HG03139 (cell line): ENCODE data around the gene FAM240B.

Experiments
- ATAC-seq: cut with Tn5 transposase; IDR thresholded peaks from one replicate; pipeline ENCODE4 v1.9.1; 2021; ENCODE audit not compliant: unreplicated experiment

The FAM240B gene

GRCh38 chr9:38670542-38671371 is 49.2 kb downstream of the FAM240B start:
- ATAC-seq = no peak

GRCh38 chr9:38668791-38669466 is 51.0 kb downstream of the FAM240B start:
- no peak for ATAC-seq

- no peak for ATAC-seq
Observed at GRCh38 chr9:38662763-38663593, 57.0 kb downstream of the FAM240B start.

GRCh38 chr9:38659538-38659937 is 60.4 kb downstream of the FAM240B start:
- no peak for ATAC-seq

- no peak for ATAC-seq
Observed at GRCh38 chr9:38656896-38657295, 63.0 kb downstream of the FAM240B start.

- ATAC-seq = no peak
Observed at GRCh38 chr9:38652486-38652885, 67.4 kb downstream of the FAM240B start.

- ATAC-seq = no peak
Observed at GRCh38 chr9:38652044-38652443, 67.9 kb downstream of the FAM240B start.

GRCh38 chr9:38651400-38652042 is 68.4 kb downstream of the FAM240B start:
- ATAC-seq = no peak

- ATAC-seq = no peak
Observed at GRCh38 chr9:38650564-38650963, 69.4 kb downstream of the FAM240B start.

- no peak for ATAC-seq
Observed at GRCh38 chr9:38649731-38650363, 70.1 kb downstream of the FAM240B start.

- ATAC-seq = no peak
Observed at GRCh38 chr9:38644601-38645000, 75.3 kb downstream of the FAM240B start.
